Measurements from ENCODE around the gene DDX21.
"Not testable (repeated sequence)": the region's sequence is repeated elsewhere in the genome, so short reads cannot be mapped to it uniquely, and the experiment has no call there.

DDX21 gene

GRCh38 chr10:69005704-69006485 lies 49.9 kb downstream of the DDX21 start:
- TF ChIP-seq CTCF (IDR thresholded peaks at IDR 0.05; ENCODE audit: low read depth, low read length), result no peak
- in situ Hi-C loops (cut with HindIII; ENCODE audit: low sequenced_read_pairs), result no loop called here
- H3K4me3 ChIP-seq (ENCODE audit: low read depth, low read length), result no peak overlapping the region
- DNase-seq (ENCODE audit: low read depth, low spot score), result no peak

DNA sequence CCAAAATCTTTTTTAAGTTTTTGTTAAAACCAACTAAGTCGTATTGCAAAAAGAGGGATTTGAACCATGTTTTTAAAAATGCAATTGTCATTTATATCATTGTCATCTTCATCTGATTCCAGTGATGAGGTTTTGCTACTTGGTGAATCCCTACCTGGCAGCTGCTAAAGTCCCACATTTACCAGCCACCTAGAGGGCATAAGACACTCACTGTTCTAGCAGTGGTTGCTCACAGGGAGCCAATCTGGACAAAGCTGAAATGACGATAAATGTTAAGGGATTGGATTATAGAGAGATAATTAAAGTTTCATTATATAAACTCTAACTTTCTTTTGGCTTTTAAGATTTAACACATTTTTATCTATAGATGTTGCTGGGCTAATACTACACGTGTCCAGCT lies 51.3 kb downstream of the DDX21 start:
- no peak for TF ChIP-seq CTCF (IDR thresholded peaks at IDR 0.05; ENCODE audit: low read depth, low read length)
- no peak overlapping the region for H3K4me3 ChIP-seq (ENCODE audit: low read depth, low read length)
- DNase-seq (ENCODE audit: low read depth, low spot score), result no peak
- in situ Hi-C loops (cut with HindIII; ENCODE audit: low sequenced_read_pairs), result no loop called here

DNA sequence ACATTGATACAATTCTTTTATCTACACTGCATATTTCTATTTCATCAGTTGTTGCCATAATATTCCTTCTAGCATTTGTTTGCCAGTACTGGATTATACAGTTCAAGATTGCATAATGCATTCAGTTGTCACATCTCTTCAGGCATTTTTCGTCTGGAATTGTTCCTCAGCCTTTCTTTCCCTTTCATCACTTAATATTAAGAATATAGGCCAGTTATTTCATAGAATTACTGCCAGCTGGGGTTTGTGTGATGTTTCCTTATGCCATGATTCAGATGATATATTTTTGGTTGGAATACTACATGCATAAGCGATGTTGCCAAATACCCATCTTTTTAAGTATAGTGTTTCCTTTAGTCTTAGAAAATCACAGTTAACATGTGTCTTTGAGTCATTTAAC lies 53.4 kb downstream of the DDX21 start:
- no peak for DNase-seq (ENCODE audit: low read depth, low spot score)
- in situ Hi-C loops (cut with HindIII; ENCODE audit: low sequenced_read_pairs), result no loop called here
- TF ChIP-seq CTCF (IDR thresholded peaks at IDR 0.05; ENCODE audit: low read depth, low read length), result no peak
- H3K4me3 ChIP-seq (ENCODE audit: low read depth, low read length), result no peak overlapping the region

DNA sequence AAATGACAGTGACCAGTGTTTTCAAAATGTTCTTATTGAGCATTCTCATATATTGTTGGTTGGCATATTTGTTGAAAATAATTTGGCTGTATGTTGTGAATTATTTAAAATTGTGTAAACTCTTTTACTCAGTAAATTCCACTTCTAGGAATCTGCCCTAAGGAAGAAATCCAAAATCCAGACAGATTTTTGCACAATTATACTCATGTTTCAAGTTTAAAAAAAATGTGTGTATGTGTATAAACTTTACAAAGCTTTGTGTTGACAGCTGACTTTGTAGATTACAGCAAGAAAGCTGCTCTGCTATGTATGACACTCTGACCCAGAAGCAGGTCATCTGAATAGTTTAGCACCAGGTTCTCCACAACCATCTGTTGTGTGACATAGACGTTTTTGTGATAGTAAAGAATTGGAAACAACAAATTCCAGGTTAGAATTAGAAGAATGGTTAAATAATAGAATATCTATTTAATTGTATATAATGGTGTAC lies 54.2 kb downstream of the DDX21 start:
- H3K4me3 ChIP-seq (ENCODE audit: low read depth, low read length), result no peak overlapping the region
- TF ChIP-seq CTCF (IDR thresholded peaks at IDR 0.05; ENCODE audit: low read depth, low read length), result no peak
- DNase-seq (ENCODE audit: low read depth, low spot score), result no peak
- in situ Hi-C loops (cut with HindIII; ENCODE audit: low sequenced_read_pairs), result no loop called here

- in situ Hi-C loops (cut with HindIII; ENCODE audit: low sequenced_read_pairs); H3K4me3 ChIP-seq (ENCODE audit: low read depth, low read length); DNase-seq (ENCODE audit: low read depth, low spot score): not testable (repeated sequence)
These were observed 56.8 kb downstream of the DDX21 start for GRCh38 chr10:69012778-69013177.

DNA sequence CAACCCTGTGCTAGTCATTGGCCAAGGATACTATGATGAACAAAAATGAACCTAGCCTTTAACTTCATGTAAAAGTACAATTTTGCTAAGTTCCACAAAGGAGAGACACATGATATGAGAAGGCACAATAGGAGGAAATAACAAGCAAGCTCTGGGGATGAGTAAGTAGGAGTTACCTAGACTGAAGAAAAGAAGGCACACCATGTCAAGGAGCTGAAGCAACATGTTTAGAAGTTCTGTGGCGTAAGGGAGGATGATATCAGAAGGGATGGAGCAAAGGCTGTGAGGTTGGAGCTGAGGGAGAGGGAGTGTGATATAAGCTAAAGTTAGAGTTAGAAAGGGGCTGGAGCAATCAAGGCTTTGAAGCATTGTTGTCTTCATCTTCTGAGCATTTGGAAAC lies 58.2 kb downstream of the DDX21 start:
- no peak overlapping the region for H3K4me3 ChIP-seq (ENCODE audit: low read depth, low read length)
- no peak for TF ChIP-seq CTCF (IDR thresholded peaks at IDR 0.05; ENCODE audit: low read depth, low read length)
- no peak for DNase-seq (ENCODE audit: low read depth, low spot score)
- in situ Hi-C loops (cut with HindIII; ENCODE audit: low sequenced_read_pairs), result no loop called here

DNA sequence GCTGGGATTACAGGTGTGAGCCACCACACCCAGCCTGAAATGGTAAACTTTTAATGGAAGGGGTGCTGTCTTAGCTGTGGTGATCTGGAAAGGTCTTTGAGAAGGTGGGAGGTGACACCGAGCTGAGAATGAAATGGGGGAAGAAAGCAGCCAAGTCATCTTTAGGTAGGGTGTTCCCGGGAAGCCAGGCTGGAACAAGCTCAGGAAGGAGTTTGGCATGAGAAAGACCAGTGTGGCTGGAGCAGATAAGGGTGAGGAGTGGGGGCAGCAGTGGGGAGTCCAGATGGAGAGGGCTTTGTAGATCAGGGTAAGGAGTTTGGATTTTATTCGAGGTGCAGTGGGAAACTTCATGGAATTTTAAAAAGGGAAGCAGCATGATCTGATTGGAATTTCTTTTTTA lies 62.6 kb downstream of the DDX21 start:
- H3K4me3 ChIP-seq (ENCODE audit: low read depth, low read length), result no peak overlapping the region
- in situ Hi-C loops (cut with HindIII; ENCODE audit: low sequenced_read_pairs), result no loop called here
- DNase-seq (ENCODE audit: low read depth, low spot score), result no peak
- no peak for TF ChIP-seq CTCF (IDR thresholded peaks at IDR 0.05; ENCODE audit: low read depth, low read length)
